ENCODE data around the gene RHOD. TPM values are rescaled to one million over a fixed set of nuclear protein-coding genes. Genes with fewer than 3 reads are reported as not detected.

RHOD gene
- polyA plus RNA-seq, 1 donor from 2014 or later: not detected

DNA sequence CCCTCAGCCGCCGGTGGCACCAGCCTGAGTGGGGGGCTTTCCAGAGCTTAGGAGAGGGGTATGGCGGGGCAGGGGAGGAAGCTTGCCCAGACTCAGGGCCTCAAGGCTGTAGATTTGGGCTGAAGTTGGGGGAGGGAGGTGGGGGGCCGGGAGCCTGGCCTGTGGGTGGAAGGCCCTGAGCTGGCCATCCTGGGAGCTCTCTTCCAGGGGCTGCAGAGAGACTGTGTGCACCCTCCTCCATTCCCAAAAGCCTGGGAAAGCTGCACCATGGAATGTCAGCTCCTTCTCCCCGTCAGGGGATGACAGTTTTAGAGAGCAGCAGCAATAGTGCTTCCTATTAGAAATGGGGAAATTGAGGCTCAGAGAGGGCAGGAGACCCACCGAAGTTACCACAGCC lies 32.7 kb upstream of the RHOD start:
- Histone ChIP-seq H3K27me3 (ENCODE audit: insufficient read depth, low read depth, low read length) (peaks cover 35% of the 10 kb centered on the region), H3K9me2 (ENCODE audit: insufficient read depth, low read length) (no peaks in the 10 kb centered on the region), H4K20me1 (ENCODE audit: insufficient read depth) (no peaks in the 10 kb centered on the region), H3F3A (ENCODE audit: insufficient read depth, low read length, poor library complexity, severe bottlenecking) (no peaks in the 10 kb centered on the region), H3K4me2 (ENCODE audit: low read length) (no peak overlapping the region), H3K27ac (ENCODE audit: low read length) (no peak overlapping the region), H3K9me3 (ENCODE audit: low read length) (no peaks in the 10 kb centered on the region), H3K9ac (ENCODE audit: low read length) (no peak overlapping the region), H2AFZ (ENCODE audit: low read depth, low read length) (no peak overlapping the region), H3K79me2 (replicated peaks; ENCODE audit: insufficient read depth, low read length) (no peaks in the 10 kb centered on the region), H3K36me3 (ENCODE audit: insufficient read depth, low read length) (no peaks in the 10 kb centered on the region), H3K4me3 (ENCODE audit: low read length) (peak overlapping the region; percentile 68)
- TF ChIP-seq TAF1 (IDR thresholded peaks at IDR 0.05; ENCODE audit: low read depth): no peak
- TF ChIP-seq, protein P1, sequence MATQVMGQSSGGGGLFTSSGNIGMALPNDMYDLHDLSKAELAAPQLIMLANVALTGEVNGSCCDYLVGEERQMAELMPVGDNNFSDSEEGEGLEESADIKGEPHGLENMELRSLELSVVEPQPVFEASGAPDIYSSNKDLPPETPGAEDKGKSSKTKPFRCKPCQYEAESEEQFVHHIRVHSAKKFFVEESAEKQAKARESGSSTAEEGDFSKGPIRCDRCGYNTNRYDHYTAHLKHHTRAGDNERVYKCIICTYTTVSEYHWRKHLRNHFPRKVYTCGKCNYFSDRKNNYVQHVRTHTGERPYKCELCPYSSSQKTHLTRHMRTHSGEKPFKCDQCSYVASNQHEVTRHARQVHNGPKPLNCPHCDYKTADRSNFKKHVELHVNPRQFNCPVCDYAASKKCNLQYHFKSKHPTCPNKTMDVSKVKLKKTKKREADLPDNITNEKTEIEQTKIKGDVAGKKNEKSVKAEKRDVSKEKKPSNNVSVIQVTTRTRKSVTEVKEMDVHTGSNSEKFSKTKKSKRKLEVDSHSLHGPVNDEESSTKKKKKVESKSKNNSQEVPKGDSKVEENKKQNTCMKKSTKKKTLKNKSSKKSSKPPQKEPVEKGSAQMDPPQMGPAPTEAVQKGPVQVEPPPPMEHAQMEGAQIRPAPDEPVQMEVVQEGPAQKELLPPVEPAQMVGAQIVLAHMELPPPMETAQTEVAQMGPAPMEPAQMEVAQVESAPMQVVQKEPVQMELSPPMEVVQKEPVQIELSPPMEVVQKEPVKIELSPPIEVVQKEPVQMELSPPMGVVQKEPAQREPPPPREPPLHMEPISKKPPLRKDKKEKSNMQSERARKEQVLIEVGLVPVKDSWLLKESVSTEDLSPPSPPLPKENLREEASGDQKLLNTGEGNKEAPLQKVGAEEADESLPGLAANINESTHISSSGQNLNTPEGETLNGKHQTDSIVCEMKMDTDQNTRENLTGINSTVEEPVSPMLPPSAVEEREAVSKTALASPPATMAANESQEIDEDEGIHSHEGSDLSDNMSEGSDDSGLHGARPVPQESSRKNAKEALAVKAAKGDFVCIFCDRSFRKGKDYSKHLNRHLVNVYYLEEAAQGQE (IDR thresholded peaks at IDR 0.05; ENCODE audit: borderline replicate concordance): no peak
- TF ChIP-seq SMC3 (conservative IDR thresholded peaks at IDR 0.05; ENCODE audit: poor library complexity): no peak
- no peak for TF ChIP-seq EP300 (conservative IDR thresholded peaks at IDR 0.05; ENCODE audit: poor library complexity, severe bottlenecking)
- TF ChIP-seq EZH2 (IDR thresholded peaks at IDR 0.05; ENCODE audit: borderline replicate concordance, insufficient read depth, low read length, poor library complexity, severe bottlenecking): no peak
- TF ChIP-seq RAD21 (conservative IDR thresholded peaks at IDR 0.05): no peak
- TF ChIP-seq, protein P2, sequence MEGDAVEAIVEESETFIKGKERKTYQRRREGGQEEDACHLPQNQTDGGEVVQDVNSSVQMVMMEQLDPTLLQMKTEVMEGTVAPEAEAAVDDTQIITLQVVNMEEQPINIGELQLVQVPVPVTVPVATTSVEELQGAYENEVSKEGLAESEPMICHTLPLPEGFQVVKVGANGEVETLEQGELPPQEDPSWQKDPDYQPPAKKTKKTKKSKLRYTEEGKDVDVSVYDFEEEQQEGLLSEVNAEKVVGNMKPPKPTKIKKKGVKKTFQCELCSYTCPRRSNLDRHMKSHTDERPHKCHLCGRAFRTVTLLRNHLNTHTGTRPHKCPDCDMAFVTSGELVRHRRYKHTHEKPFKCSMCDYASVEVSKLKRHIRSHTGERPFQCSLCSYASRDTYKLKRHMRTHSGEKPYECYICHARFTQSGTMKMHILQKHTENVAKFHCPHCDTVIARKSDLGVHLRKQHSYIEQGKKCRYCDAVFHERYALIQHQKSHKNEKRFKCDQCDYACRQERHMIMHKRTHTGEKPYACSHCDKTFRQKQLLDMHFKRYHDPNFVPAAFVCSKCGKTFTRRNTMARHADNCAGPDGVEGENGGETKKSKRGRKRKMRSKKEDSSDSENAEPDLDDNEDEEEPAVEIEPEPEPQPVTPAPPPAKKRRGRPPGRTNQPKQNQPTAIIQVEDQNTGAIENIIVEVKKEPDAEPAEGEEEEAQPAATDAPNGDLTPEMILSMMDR (IDR thresholded peaks at IDR 0.05; ENCODE audit: poor library complexity, severe bottlenecking): no peak
- no peak for TF ChIP-seq MXI1 (conservative IDR thresholded peaks at IDR 0.05; ENCODE audit: poor library complexity, severe bottlenecking)
- no peak for TF ChIP-seq POLR2AphosphoS5 (IDR thresholded peaks at IDR 0.05)

DNA sequence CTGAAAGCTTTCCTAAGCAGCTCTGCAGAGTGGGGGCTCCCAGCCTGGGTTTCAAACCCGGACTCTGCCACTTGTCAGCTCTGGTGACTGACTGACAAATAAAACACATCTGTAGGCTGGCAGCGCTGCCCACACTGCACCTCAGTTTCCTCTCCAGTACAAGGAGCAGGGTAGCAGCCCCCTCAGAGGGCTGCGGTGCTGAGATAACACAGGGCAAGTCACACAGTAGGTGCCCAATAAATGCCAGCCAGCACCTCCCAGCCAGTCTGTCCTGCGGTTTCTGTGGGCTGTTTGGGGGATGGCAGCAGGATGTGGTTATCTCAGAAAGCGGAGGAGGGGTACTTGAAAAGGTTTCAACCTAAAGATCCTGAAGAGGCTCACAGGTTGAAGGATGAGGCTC lies 32.2 kb upstream of the RHOD start:
- H3K79me2 ChIP-seq (replicated peaks; ENCODE audit: insufficient read depth, low read length): no peaks in the 10 kb centered on the region
- H3K27me3 ChIP-seq (ENCODE audit: insufficient read depth, low read depth, low read length): peaks cover 35% of the 10 kb centered on the region
- no peak overlapping the region for H2AFZ ChIP-seq (ENCODE audit: low read depth, low read length)
- H3K9ac ChIP-seq (ENCODE audit: low read length): no peak overlapping the region
- H3F3A ChIP-seq (ENCODE audit: insufficient read depth, low read length, poor library complexity, severe bottlenecking): no peaks in the 10 kb centered on the region
- H3K4me3 ChIP-seq (ENCODE audit: low read length): no peak overlapping the region
- H3K9me3 ChIP-seq (ENCODE audit: low read length): no peaks in the 10 kb centered on the region
- no peak for TF ChIP-seq EP300 (conservative IDR thresholded peaks at IDR 0.05; ENCODE audit: poor library complexity, severe bottlenecking)
- no peak for TF ChIP-seq SMC3 (conservative IDR thresholded peaks at IDR 0.05; ENCODE audit: poor library complexity)
- TF ChIP-seq, protein P2 (IDR thresholded peaks at IDR 0.05; ENCODE audit: poor library complexity, severe bottlenecking): no peak
- TF ChIP-seq EZH2 (IDR thresholded peaks at IDR 0.05; ENCODE audit: borderline replicate concordance, insufficient read depth, low read length, poor library complexity, severe bottlenecking): no peak
- no peak for TF ChIP-seq MXI1 (conservative IDR thresholded peaks at IDR 0.05; ENCODE audit: poor library complexity, severe bottlenecking)
- no peak for TF ChIP-seq POLR2AphosphoS5 (IDR thresholded peaks at IDR 0.05)
- TF ChIP-seq TAF1 (IDR thresholded peaks at IDR 0.05; ENCODE audit: low read depth): no peak
- TF ChIP-seq RAD21 (conservative IDR thresholded peaks at IDR 0.05): no peak
- TF ChIP-seq, protein P1 (IDR thresholded peaks at IDR 0.05; ENCODE audit: borderline replicate concordance): no peak
- no peaks in the 10 kb centered on the region for H3K9me2 ChIP-seq (ENCODE audit: insufficient read depth, low read length)
- no peaks in the 10 kb centered on the region for H4K20me1 ChIP-seq (ENCODE audit: insufficient read depth)
- no peak overlapping the region for H3K4me2 ChIP-seq (ENCODE audit: low read length)
- H3K27ac ChIP-seq (ENCODE audit: low read length): no peak overlapping the region
- no peaks in the 10 kb centered on the region for H3K36me3 ChIP-seq (ENCODE audit: insufficient read depth, low read length)
